ENCODE results near the gene GALM. TPM values are rescaled to one million over a fixed set of nuclear protein-coding genes. Genes with fewer than 3 reads are reported as not detected.

GALM gene
- total RNA-seq, 1 donor from 2014 or later, result 1.6 TPM

DNA sequence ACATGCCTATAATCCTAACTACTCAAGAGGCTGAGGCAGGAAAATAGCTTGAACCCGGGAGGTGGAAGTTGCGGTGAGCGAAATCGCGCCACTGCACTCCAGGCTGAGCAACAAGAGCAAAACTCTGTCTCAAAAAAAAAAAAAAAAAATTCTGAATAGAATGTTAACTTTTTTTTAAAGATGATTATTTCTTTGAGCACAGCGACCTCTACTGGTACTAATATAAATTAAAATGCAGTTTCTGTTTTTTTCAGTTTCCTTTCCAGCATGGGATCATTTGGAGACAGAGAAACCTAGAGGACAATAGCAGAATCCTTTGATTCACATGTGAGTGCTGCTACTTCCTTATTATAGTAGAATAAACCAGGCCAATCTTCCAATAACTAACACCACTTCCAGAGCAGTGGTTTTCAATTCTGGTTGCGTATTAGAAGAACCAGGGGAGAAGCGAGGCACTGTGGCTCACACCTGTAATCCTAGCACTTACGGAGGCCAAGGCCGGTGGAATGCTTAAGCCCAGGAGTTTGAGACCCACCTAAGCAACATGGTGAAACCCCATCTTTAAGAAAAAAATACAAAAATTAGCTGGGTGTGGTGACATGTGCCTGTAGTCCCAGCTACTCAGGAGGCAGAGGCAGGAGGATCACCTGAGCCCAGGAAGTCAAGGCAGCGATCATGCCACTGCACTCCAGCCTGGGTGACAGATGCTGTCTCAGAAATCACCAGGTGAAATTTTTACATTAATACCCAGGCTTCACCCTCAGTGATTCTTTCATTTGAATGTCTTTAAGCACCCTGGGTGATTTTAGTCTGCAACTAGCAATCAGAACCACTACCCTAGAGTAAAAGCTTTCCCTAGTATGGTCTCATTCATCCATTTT is 75.2 kb downstream of the GALM start:
- DNase-seq (ENCODE audit: low read depth) (peak; percentile 31), FAIRE-seq (no peak)
- TF ChIP-seq, protein P1, sequence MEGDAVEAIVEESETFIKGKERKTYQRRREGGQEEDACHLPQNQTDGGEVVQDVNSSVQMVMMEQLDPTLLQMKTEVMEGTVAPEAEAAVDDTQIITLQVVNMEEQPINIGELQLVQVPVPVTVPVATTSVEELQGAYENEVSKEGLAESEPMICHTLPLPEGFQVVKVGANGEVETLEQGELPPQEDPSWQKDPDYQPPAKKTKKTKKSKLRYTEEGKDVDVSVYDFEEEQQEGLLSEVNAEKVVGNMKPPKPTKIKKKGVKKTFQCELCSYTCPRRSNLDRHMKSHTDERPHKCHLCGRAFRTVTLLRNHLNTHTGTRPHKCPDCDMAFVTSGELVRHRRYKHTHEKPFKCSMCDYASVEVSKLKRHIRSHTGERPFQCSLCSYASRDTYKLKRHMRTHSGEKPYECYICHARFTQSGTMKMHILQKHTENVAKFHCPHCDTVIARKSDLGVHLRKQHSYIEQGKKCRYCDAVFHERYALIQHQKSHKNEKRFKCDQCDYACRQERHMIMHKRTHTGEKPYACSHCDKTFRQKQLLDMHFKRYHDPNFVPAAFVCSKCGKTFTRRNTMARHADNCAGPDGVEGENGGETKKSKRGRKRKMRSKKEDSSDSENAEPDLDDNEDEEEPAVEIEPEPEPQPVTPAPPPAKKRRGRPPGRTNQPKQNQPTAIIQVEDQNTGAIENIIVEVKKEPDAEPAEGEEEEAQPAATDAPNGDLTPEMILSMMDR (IDR thresholded peaks at IDR 0.05; ENCODE audit: insufficient read depth, low read length, severe bottlenecking), result peak; percentile 11
- Histone ChIP-seq H3K4me3 (ENCODE audit: low read depth, low read length) (no peak overlapping the region), H3K36me3 (ENCODE audit: control insufficient read depth, insufficient read depth, low read length) (peaks cover 6% of the 10 kb centered on the region), H3K27me3 (ENCODE audit: control insufficient read depth, insufficient read depth, low read length) (no peaks in the 10 kb centered on the region)

DNA sequence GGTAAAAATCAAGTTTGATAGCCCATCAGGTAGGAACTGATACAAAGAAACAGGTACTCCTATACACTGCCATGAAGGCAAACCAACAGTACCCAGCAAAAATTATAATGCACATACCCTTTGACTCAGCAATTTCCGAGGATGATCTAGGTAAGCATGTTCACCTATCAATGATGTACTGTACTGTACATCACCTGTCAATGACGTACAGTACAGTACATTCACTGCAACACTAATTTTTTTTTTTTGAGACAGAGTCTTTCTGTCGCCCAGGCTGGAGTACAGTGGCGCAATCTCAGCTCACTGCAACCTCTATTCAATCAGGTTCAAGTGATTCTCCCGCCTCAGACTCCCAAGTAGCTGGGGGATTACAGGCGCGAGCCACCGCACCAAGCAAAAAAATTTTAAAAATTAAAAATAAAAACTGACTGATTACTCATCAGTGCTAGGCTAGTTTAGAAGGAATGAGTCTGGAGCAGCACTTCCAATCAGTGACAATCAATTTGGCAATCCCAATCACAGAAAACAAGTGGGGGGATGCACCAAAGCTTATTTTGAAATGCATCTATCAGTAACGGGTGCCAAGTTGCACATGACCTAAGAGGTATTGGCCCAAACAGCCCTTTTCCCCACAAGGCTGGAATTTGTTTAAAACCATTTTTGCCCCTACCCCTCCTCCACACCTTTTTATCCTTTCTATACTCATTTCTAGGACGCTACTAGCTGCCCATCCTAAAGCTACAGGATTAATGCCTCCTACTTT is 77.1 kb downstream of the GALM start:
- TF ChIP-seq, protein P1 (IDR thresholded peaks at IDR 0.05; ENCODE audit: insufficient read depth, low read length, severe bottlenecking), result no peak
- FAIRE-seq (no peak), DNase-seq (ENCODE audit: low read depth) (no peak)
- peaks cover 9% of the 10 kb centered on the region for H3K36me3 ChIP-seq (ENCODE audit: control insufficient read depth, insufficient read depth, low read length)
- H3K27me3 ChIP-seq (ENCODE audit: control insufficient read depth, insufficient read depth, low read length), result no peaks in the 10 kb centered on the region
- no peak overlapping the region for H3K4me3 ChIP-seq (ENCODE audit: low read depth, low read length)

GRCh38 chr2:38743672-38744398 is 77.9 kb downstream of the GALM start:
- DNase-seq (ENCODE audit: low read depth) (no peak), FAIRE-seq (no peak)
- H3K4me3 ChIP-seq (ENCODE audit: low read depth, low read length), result no peak overlapping the region
- TF ChIP-seq, protein P1 (IDR thresholded peaks at IDR 0.05; ENCODE audit: insufficient read depth, low read length, severe bottlenecking), result no peak
- H3K36me3 ChIP-seq (ENCODE audit: control insufficient read depth, insufficient read depth, low read length), result peaks cover 14% of the 10 kb centered on the region
- H3K27me3 ChIP-seq (ENCODE audit: control insufficient read depth, insufficient read depth, low read length), result no peaks in the 10 kb centered on the region

GRCh38 chr2:38744399-38744780 is 78.5 kb downstream of the GALM start:
- Histone ChIP-seq H3K27me3 (ENCODE audit: control insufficient read depth, insufficient read depth, low read length) (no peaks in the 10 kb centered on the region), H3K36me3 (ENCODE audit: control insufficient read depth, insufficient read depth, low read length) (peaks cover 16% of the 10 kb centered on the region), H3K4me3 (ENCODE audit: low read depth, low read length) (no peak overlapping the region)
- TF ChIP-seq, protein P1 (IDR thresholded peaks at IDR 0.05; ENCODE audit: insufficient read depth, low read length, severe bottlenecking), result no peak
- FAIRE-seq (no peak), DNase-seq (ENCODE audit: low read depth) (no peak)

DNA sequence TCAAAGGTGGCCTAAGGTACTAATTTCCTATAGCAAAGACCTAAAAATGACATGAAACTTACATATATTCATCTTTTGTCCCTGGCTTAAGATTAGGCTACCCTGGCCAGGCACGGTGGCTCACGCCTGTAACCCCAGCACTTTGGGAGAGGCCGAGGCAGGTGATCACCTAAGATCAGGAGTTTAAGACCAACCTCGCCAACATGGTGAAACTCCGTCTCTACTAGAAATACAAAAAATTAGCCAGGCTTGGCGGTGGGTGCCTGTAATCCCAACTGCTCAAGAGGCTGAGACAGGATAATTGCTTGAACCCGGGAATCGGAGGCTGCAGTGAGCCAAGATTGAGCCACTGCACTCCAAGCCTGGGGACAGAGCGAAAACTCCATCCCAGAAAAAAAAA is 79.4 kb downstream of the GALM start:
- Histone ChIP-seq H3K27me3 (ENCODE audit: control insufficient read depth, insufficient read depth, low read length) (no peaks in the 10 kb centered on the region), H3K4me3 (ENCODE audit: low read depth, low read length) (no peak overlapping the region), H3K36me3 (ENCODE audit: control insufficient read depth, insufficient read depth, low read length) (peaks cover 20% of the 10 kb centered on the region)
- TF ChIP-seq, protein P1 (IDR thresholded peaks at IDR 0.05; ENCODE audit: insufficient read depth, low read length, severe bottlenecking), result no peak
- DNase-seq (ENCODE audit: low read depth), result no peak
- no peak for FAIRE-seq

All from bronchial epithelial cell (primary cell).